Thyroid gland (tissue), 4 donors: ENCODE measurements around the gene NLRC5.

Source experiments
- POLR2A ChIP-seq, 2 donors: fragments of 450-650 bp; IDR thresholded peaks; one replicate each; pipeline ENCODE4 v1.6.1; 2017; ENCODE audit warnings: antibody characterized with exemption in 2 of 2, mild to moderate bottlenecking in 2 of 2, moderate library complexity in 1 of 2
- TF ChIP-seq, protein P1 (sequence below), 6 experiments: fragments of 200-600 bp in 3 of 6; fragments of 450-650 bp in 3 of 6; sonication (generic) in 3 of 6; IDR thresholded peaks; one replicate each; pipeline ENCODE4 v1.5.1; 2016 to 2019; ENCODE audit warnings: antibody characterized with exemption in 6 of 6, mild to moderate bottlenecking in 2 of 6, inconsistent platforms in 1 of 6, moderate library complexity in 1 of 6

DNA sequence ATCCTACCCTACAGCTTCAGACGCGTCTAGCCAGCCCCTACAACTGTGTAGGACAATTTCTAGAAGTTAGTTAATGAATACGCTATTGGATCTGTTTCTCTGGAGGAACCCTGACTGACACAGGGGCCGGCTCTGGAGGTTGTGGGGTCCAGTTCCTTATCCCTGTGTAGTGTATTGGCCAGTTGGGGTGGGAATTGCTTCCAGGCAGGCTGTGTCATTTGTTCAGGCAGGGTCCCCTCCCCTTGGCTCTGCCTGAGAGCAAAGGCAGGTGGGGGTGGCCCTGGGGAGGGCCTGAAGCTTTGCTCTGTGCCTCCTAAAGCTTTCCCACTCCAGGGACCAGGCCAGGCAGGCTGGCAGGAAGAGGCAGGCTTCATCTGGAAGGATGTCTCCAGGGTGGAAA lies 39.3 kb upstream of the NLRC5 start:
- TF ChIP-seq, protein P1, sequence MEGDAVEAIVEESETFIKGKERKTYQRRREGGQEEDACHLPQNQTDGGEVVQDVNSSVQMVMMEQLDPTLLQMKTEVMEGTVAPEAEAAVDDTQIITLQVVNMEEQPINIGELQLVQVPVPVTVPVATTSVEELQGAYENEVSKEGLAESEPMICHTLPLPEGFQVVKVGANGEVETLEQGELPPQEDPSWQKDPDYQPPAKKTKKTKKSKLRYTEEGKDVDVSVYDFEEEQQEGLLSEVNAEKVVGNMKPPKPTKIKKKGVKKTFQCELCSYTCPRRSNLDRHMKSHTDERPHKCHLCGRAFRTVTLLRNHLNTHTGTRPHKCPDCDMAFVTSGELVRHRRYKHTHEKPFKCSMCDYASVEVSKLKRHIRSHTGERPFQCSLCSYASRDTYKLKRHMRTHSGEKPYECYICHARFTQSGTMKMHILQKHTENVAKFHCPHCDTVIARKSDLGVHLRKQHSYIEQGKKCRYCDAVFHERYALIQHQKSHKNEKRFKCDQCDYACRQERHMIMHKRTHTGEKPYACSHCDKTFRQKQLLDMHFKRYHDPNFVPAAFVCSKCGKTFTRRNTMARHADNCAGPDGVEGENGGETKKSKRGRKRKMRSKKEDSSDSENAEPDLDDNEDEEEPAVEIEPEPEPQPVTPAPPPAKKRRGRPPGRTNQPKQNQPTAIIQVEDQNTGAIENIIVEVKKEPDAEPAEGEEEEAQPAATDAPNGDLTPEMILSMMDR (IDR thresholded peaks at IDR 0.05), result no peak
- TF ChIP-seq POLR2A (IDR thresholded peaks at IDR 0.05), result no peak
